NCI-H187 (cell line): ENCODE measurements around the gene LBX1.

Experiments used
- DNase-seq, 2 experiments: peaks; one replicate each; lab custom pipeline; 2025; lab: John Stamatoyannopoulos, UW

Gene LBX1

DNA sequence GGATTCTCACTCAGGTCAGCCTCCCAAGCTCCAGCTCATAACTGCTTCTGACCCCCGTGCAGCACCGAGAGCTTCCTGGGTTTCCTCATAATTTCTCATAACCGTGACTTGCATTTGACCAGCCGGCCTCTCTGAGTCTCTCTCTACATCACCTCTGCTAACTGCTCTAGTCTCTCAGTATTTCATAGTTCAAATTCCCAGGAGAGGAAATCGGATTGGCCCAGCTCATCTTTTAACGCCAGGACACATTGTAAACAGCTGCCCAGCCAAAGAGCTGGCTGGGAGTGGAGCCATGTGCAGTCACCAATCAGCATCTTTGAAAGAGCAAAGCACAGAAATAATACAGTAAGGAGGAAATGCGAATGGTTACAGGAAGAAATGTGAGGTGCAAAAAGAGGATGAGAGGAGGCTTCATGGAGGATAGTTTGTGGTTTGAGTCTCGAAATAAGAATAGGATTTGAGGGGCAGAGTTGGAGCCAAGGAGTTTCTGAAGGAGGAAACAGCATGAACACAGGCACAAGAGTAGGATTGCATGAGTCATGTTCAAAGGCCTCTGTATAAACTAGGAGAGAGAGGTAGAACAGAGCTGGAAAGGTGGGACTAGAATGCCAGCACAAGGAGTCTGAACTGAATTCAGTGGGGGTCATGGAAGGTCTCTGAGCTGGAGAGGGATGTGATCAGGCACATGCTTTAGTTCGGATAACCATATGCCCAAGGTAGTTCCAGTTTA, 15.2 kb upstream of the LBX1 start:
- DNase-seq: no peak

GRCh38 chr10:101241840-101242707, 12.8 kb upstream of the LBX1 start:
- DNase-seq: no peak

GRCh38 chr10:101238732-101239105, 9.5 kb upstream of the LBX1 start:
- no peak for DNase-seq

- DNase-seq: no peak
Measured at GRCh38 chr10:101237982-101238731, 8.9 kb upstream of the LBX1 start.

DNA sequence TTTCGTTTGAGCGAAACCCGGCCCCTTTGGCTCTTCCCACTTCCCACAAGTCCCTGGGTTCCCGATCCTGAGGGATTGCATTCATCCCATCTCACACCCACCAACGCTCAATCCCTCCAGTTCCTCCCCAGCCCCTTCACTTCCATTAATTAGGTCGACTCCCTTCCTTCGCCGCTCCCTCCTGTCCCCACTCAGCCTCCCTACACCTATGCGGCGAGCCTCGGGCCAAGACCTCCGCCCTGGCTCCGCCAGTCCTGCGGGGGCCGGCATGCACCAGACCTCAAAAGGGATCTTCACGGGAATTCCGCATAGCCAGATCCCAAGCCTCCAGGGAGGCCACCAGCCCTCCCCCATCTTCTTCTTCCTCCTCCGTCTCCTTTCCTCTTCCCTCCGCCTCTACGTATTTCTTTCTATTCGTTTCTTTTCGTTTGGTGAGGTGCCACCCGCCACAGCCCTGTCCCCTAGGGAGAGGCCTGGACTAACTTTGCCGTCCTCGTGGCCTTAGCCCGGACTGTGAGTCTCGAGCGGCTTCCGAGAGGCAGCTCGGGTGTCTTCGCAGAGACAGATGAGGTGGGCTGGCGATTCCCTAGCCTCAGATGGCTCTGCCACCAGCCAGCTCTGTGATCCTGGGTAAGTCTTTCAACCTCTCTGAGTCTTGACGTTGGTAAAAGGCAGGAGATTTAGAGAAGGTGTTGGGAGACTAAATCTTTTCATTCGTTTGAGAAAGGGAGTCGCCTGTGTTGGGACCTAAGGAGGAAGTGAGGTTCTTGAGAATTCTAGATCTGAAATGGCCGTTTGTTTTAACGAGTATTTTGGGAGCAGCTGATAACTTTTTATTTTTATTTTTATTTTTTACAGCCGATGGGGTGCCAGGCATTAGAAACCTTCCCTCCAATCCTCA, 8.1 kb upstream of the LBX1 start:
- DNase-seq: no peak

DNA sequence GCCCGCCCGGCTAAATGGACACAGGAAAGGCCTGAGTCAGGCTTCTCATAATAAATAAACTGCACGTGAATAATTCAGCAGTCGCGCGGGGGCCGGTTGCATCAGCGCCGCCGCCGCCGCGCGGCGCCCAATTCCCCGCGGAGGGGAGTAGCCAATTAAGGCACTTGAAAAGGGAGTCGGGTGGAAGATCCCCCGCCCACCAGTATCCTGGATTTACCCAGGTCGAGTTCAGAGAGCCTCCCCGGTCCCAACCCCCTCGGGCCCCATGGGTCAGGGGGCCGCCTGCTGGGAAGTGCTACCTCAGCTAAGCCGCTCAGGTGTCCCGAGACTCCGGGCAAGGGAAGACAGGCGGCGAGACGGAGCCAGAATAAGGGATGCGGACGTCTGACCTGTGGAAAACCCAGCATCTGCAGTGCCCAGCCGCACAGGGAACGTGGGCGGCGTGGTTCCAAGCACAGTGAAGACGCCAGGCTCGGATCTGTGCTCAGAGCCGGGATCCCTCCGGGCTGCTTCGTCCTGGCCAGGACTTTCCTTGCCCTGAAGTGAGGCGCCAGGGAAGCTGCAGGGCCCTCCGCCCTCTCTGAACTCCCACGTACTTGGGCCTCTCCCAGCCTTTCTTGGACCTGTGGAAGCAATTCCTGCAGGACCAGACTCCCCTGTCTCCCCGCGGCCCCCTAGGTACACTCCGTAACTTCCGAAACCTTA, 7.3 kb upstream of the LBX1 start:
- no peak for DNase-seq

DNA sequence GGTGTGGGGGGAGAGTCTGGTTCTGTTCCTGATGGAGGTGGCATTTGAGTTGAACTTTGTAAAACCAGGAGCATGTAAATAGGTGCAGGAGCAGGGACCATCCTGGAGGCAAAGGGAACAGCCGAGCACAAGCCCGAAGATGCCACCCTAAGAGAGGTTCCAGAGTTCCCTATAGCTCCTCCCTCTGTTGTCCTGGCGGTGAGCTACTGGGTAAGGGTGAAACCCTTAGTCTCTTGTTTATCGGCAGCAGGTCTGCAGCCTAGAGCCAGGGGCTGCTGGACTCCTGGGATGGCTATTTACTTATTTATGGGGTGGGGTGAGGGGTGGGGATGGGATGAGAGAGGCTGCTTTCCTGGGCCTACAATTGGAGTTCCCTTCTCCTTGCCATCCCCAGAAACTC, 6.5 kb upstream of the LBX1 start:
- no peak for DNase-seq

- DNase-seq: no peak
Measured at GRCh38 chr10:101234333-101234732, 5.1 kb upstream of the LBX1 start.

DNA sequence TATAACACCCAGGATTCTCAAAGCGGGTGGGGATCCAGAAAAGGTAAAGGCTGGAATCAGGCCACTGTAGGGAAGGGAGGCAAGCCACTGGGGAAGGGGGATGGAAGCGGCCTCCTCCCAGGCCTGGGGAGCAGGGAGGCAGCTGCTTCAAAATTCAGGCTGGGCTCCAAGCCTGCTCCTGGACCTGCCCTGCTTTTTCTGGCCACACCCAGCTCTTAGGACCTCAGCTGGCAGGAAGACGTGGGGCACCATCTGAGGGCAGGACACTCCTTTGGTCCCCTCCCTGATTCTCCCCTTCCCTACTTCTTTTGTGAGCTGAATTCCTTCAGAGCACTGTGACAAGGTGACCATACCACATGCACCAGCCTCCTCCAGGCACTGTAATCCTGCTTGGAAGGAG, 4.6 kb upstream of the LBX1 start:
- DNase-seq: no peak

GRCh38 chr10:101233443-101233842, 4.2 kb upstream of the LBX1 start:
- no peak for DNase-seq

GRCh38 chr10:101231912-101232689, 2.8 kb upstream of the LBX1 start:
- no peak for DNase-seq

DNA sequence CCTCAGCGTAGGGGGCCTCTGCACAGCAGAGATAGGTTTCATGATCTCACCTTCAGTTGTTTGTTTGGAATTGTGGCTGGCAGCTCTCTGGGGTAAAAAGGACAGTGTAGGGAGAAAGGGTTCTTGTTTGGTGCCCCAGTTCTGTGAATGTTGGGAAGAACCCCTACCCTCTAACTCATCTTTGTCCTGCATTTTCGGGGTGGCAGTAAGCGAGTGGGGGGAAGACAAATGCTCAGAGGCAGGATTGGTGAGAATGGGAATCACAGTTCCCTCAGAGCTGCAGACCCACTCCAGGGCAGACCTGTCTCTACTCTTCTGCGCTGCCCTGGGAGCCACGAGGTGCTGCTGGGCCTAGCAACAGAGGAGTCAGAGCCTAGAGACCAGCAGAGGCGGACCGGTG, 1.8 kb upstream of the LBX1 start:
- no peak for DNase-seq

- no peak for DNase-seq
Measured at GRCh38 chr10:101230183-101230917, 1.1 kb upstream of the LBX1 start.

GRCh38 chr10:101228966-101229265, 347 bp downstream of the LBX1 start:
- DNase-seq: no peak

- no peak for DNase-seq
Measured at GRCh38 chr10:101228153-101228965, 904 bp downstream of the LBX1 start.

DNA sequence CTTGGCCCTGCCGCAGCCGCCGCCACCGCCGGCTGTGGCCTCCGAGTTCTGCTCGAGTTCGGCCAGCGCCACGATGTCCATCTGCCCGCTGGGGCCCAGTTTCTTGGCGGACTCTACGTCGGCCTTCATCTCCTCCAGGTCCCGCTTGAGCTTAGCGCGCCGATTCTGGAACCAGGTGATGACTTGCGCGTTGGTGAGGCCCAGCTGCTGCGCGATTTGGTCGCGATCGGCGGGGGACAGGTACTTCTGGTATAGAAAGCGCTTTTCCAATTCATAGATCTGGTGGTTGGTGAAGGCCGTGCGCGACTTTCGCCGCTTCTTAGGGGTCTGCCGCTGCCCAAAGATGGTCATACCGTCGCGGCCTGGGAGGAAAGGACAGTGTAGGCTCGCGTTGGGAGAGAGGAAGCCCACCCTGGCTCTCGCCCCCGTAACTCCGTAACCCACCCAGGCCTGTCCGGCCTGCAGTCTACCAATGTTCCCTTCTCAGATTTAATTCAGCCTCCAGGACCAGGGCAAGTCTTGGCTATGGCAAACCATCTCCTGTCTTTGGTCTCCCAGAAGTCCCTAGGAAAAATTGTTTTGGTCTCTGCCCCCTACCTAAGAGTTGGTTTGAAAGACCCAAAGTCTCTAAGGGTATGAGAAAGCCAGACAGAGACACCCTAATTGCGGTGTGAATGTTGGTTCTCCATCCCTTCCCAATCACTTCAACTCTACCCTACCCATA, 1.7 kb downstream of the LBX1 start:
- DNase-seq: no peak

DNA sequence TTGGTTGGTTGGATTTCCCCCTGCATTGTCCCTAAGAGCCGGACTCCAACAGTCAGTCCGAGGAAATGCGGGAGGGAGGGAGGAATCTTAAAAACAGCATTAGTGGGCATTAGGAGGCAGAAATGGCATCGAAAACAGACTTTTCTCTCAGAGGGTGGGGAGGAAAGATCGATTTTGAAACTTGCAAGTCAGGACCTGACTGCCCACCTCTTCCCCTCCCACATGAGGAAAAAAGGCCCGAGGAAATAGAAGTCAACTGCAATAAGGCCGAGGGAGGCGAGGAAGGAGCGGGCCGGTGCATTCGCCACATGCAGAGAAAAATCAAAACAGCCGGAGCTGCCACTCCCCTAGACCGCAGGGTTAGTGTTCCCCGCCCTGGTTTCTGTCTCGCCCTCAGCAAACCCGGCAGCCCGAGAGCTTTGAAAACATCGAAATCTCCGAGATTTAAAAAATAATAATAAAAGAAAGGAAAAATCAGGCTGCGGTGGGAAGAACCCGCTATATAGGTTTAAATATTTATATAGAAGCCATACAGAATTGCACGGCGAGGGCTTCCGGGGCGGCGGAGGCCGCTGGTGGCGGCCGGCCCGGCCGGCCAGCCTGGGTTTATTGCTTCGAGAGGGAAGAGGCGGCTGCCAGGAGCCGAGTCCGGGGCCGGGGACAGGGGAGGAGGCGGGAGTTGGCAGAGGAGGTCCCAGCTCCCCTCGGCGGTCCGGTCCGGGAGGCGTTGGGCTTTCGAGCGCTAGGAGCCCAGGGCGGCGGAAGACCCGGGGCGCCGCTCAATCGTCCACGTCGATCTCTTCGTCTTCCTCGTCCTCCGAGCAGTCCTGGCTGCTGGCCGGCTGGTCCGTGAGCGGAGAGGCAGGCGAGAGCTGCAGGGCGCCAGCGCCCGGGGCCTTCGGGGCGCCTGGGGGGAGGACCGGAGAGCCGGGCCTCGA, 2.5 kb downstream of the LBX1 start:
- DNase-seq: no peak
